Measurements from ENCODE around the gene PPIF.

GRCh38 chr10:79348640-79348988 is 1.3 kb downstream of the PPIF start:
- TF ChIP-seq CTCF (IDR thresholded peaks at IDR 0.05; ENCODE audit: low read depth, low read length, poor library complexity, severe bottlenecking) (no peak), EZH2phosphoT487 (IDR thresholded peaks at IDR 0.05; ENCODE audit: borderline replicate concordance, low read length) (no peak)
